GM12865 (cell line): ENCODE results near the gene TIMM44.
"Not testable (repeated sequence)": the region's sequence is repeated elsewhere in the genome, so short reads cannot be mapped to it uniquely, and the experiment has no call there.

Source experiments
- DNase-seq: peaks from one replicate; pipeline ENCODE4 v3.0.0; 2010; ENCODE audit warnings: low read depth
- H3K4me3 ChIP-seq: 2 replicates; pipeline ENCODE4 v1.5.1; 2011; ENCODE audit warnings: mild to moderate bottlenecking, low read depth, low read length, control low read depth
- CTCF ChIP-seq: IDR thresholded peaks from 2 replicates; pipeline ENCODE4 v1.5.1; 2011; ENCODE audit warnings: low read length, control low read depth, low read depth, inconsistent platforms; ENCODE audit not compliant: insufficient read depth; ENCODE audit errors: missing control alignments

Gene TIMM44

GRCh38 chr19:7962644-7963268 lies 19.3 kb upstream of the TIMM44 start:
- H3K4me3 ChIP-seq, result no peak overlapping the region
- DNase-seq, result no peak
- TF ChIP-seq CTCF, result no peak

GRCh38 chr19:7961920-7962626 lies 18.6 kb upstream of the TIMM44 start:
- TF ChIP-seq CTCF, result no peak
- DNase-seq, result no peak
- H3K4me3 ChIP-seq, result no peak overlapping the region

GRCh38 chr19:7961082-7961481 lies 17.6 kb upstream of the TIMM44 start:
- not testable (repeated sequence) for DNase-seq, H3K4me3 ChIP-seq

GRCh38 chr19:7959211-7959610 lies 15.7 kb upstream of the TIMM44 start:
- no peak for TF ChIP-seq CTCF
- H3K4me3 ChIP-seq, result no peak overlapping the region
- no peak for DNase-seq

- H3K4me3 ChIP-seq, result no peak overlapping the region
- no peak for DNase-seq
- no peak for TF ChIP-seq CTCF
Measured at GRCh38 chr19:7955696-7956095, 12.2 kb upstream of the TIMM44 start.

- no peak overlapping the region for H3K4me3 ChIP-seq
- DNase-seq, result no peak
- no peak for TF ChIP-seq CTCF
Measured at GRCh38 chr19:7953576-7953975, 10.1 kb upstream of the TIMM44 start.

GRCh38 chr19:7953060-7953459 lies 9.6 kb upstream of the TIMM44 start:
- no peak for DNase-seq

More at GRCh38 chr19:7953060-7953459, 9.6 kb upstream of the TIMM44 start:
- no peak for TF ChIP-seq CTCF
- H3K4me3 ChIP-seq, result no peak overlapping the region
